Neuronal stem cell (in vitro differentiated cells): ENCODE results near the gene MYADM.

Experiments used
- DNase-seq: peaks from one replicate; pipeline ENCODE4 v3.0.0-alpha.2; 2013; ENCODE audit warnings: low spot score
- H2AFZ ChIP-seq: one replicate; pipeline ENCODE4 v1.6.1; 2013; ENCODE audit warnings: mild to moderate bottlenecking, low read length, inconsistent platforms
- H2AK5ac ChIP-seq: 2 replicates; pipeline ENCODE4 v1.6.1; 2013; ENCODE audit warnings: low read depth, mild to moderate bottlenecking, inconsistent platforms, low read length, moderate library complexity, mixed read lengths
- H2BK120ac ChIP-seq: 2 replicates; pipeline ENCODE4 v1.6.1; 2013; ENCODE audit warnings: low read depth, mild to moderate bottlenecking, inconsistent platforms, low read length, moderate library complexity, mixed read lengths
- H2BK12ac ChIP-seq: one replicate; pipeline ENCODE4 v1.6.1; 2013; ENCODE audit warnings: low read length, inconsistent platforms
- H2BK15ac ChIP-seq: 2 replicates; pipeline ENCODE4 v1.6.1; 2013; ENCODE audit warnings: mild to moderate bottlenecking, low read length, inconsistent platforms, mixed read lengths
- H2BK5ac ChIP-seq: one replicate; pipeline ENCODE4 v1.6.1; 2013; ENCODE audit warnings: inconsistent platforms, mild to moderate bottlenecking, low read length, moderate library complexity
- H3K14ac ChIP-seq: one replicate; pipeline ENCODE4 v1.6.1; 2013; ENCODE audit warnings: low read length, inconsistent platforms
- H3K18ac ChIP-seq: 2 replicates; pipeline ENCODE4 v1.6.1; 2013; ENCODE audit warnings: low read length, inconsistent platforms
- H3K23ac ChIP-seq: 2 replicates; pipeline ENCODE4 v1.6.1; 2013; ENCODE audit warnings: low read depth, mild to moderate bottlenecking, mixed read lengths, low read length, inconsistent platforms; ENCODE audit not compliant: poor library complexity
- H3K27ac ChIP-seq: replicated peaks from 3 replicates; pipeline ENCODE4 v1.5.1; 2013; ENCODE audit warnings: low read length, inconsistent platforms
- H3K27me3 ChIP-seq, 3 experiments: 2 replicates each; pipeline ENCODE4 v1.6.1; 2013; ENCODE audit warnings: low read length in 3 of 3, mild to moderate bottlenecking in 2 of 3, inconsistent platforms in 1 of 3, low read depth in 1 of 3, mixed read lengths in 1 of 3, moderate library complexity in 1 of 3; ENCODE audit not compliant: control insufficient read depth in 3 of 3, insufficient read depth in 3 of 3
- H3K36me3 ChIP-seq, 2 donors: replicated peaks in 1 of 2; 2 replicates each; pipeline ENCODE4 v1.6.1; 2013; ENCODE audit warnings: low read length in 2 of 2; ENCODE audit not compliant: control insufficient read depth in 2 of 2, insufficient read depth in 2 of 2
- H3K4ac ChIP-seq: 2 replicates; pipeline ENCODE4 v1.6.1; 2013; ENCODE audit warnings: inconsistent platforms, mild to moderate bottlenecking, low read length, moderate library complexity
- H3K4me1 ChIP-seq, 2 donors: 1 replicate in 1 of 2; 2 replicates in 1 of 2; pipeline ENCODE4 v1.6.1; 2013; ENCODE audit warnings: low read length in 2 of 2, low read depth in 1 of 2; ENCODE audit not compliant: control insufficient read depth in 2 of 2, insufficient read depth in 1 of 2
- H3K4me2 ChIP-seq: one replicate; pipeline ENCODE4 v1.6.1; 2013; ENCODE audit warnings: mild to moderate bottlenecking, low read length, inconsistent platforms; ENCODE audit not compliant: insufficient read depth, poor library complexity, severe bottlenecking
- H3K4me3 ChIP-seq, 2 donors: 2 replicates each; pipeline ENCODE4 v1.5.1; 2013; ENCODE audit warnings: low read length in 2 of 2, mild to moderate bottlenecking in 2 of 2, inconsistent platforms in 1 of 2, moderate library complexity in 1 of 2
- H3K79me1 ChIP-seq: one replicate; pipeline ENCODE4 v1.6.1; 2013; ENCODE audit warnings: low read depth, mild to moderate bottlenecking, inconsistent platforms, low read length, moderate library complexity
- H3K9ac ChIP-seq: one replicate; pipeline ENCODE4 v1.6.1; 2013; ENCODE audit warnings: mild to moderate bottlenecking, low read depth, low read length, inconsistent platforms; ENCODE audit not compliant: poor library complexity
- H3K9me3 ChIP-seq, 2 donors: replicated peaks in 1 of 2; 2 replicates each; pipeline versions ENCODE3 to v1.6.1; 2013; ENCODE audit warnings: low read length in 2 of 2, mild to moderate bottlenecking in 2 of 2, inconsistent platforms in 1 of 2, low read depth in 1 of 2, mixed read lengths in 1 of 2, moderate library complexity in 1 of 2; ENCODE audit not compliant: control insufficient read depth in 2 of 2, insufficient read depth in 1 of 2
- H4K8ac ChIP-seq: one replicate; pipeline ENCODE4 v1.6.1; 2013; ENCODE audit warnings: low read depth, mild to moderate bottlenecking, inconsistent platforms, low read length, moderate library complexity
- H4K91ac ChIP-seq: one replicate; pipeline ENCODE4 v1.6.1; 2013; ENCODE audit warnings: low read length, low read depth, mild to moderate bottlenecking, inconsistent platforms; ENCODE audit not compliant: poor library complexity
- WGBS, 2 donors: extraction: QIAGEN DNeasy Blood & Tissue Kit; methylation state at CpG; one replicate each; pipeline ENCODE4 v1.1.7; 2013; ENCODE audit warnings: missing lambda C conversion rate in 2 of 2, mixed read lengths in 1 of 2; ENCODE audit not compliant: insufficient read length in 2 of 2, insufficient replicate concordance in 1 of 2; ENCODE audit errors: extremely low coverage in 2 of 2; 5-methylcytosine and 5-hydroxymethylcytosine counted together

Gene MYADM

GRCh38 chr19:53909471-53910169, 41.9 kb downstream of the MYADM start:
- Histone ChIP-seq H3K4me2 (peak overlapping the region; percentile 77), H2BK5ac (peak overlapping the region; percentile 47), H2BK15ac (peak overlapping the region; percentile 83), H3K4ac (no peak overlapping the region), H4K8ac (no peak overlapping the region), H3K23ac (peak overlapping the region; percentile 34), H2BK120ac (peak overlapping the region; percentile 44), H3K27me3 (peaks cover 0 to 25% (median 3%) of the 10 kb centered on the region in 3 experiments), H3K14ac (no peak overlapping the region), H3K79me1 (peaks cover 3% of the 10 kb centered on the region), H4K91ac (no peak overlapping the region), H3K36me3 (peaks cover 8 to 24% of the 10 kb centered on the region in 2 donors), H3K4me1 (peaks cover 10 to 14% of the 10 kb centered on the region in 2 donors), H2AK5ac (peak overlapping the region; percentile 79), H3K18ac (peak overlapping the region; percentile 98), H3K27ac (peak overlapping the region; percentile 62), H3K9ac (peak overlapping the region; percentile 96), H3K4me3 (peak overlapping the region; percentile 90 to 95), H3K9me3 (no peaks in the 10 kb centered on the region), H2BK12ac (no peak overlapping the region), H2AFZ (peak overlapping the region; percentile 88)
- DNase-seq: peak; percentile 35
- no CpG with 5 or more reads among the region's 47 CpGs for WGBS, 2 donors

GRCh38 chr19:53910170-53910518, 42.5 kb downstream of the MYADM start:
- peak overlapping the region; percentile 88 for H2AFZ ChIP-seq
- H3K9me3 ChIP-seq: no peaks in the 10 kb centered on the region
- no peak overlapping the region for H2BK120ac ChIP-seq
- H3K36me3 ChIP-seq: peaks cover 11 to 29% of the 10 kb centered on the region in 2 donors
- H3K79me1 ChIP-seq: peaks cover 3% of the 10 kb centered on the region
- peak overlapping the region; percentile 77 for H3K4me2 ChIP-seq
- no peak overlapping the region for H2BK15ac ChIP-seq
- peaks cover 10 to 14% of the 10 kb centered on the region in 2 donors for H3K4me1 ChIP-seq
- no peak overlapping the region for H4K91ac ChIP-seq
- DNase-seq: peak; percentile 53
- H2BK5ac ChIP-seq: no peak overlapping the region
- H4K8ac ChIP-seq: no peak overlapping the region
- no peak overlapping the region for H3K4ac ChIP-seq
- H3K23ac ChIP-seq: no peak overlapping the region
- H3K27ac ChIP-seq: peak overlapping the region; percentile 62
- peak overlapping the region; percentile 79 for H2AK5ac ChIP-seq
- H3K4me3 ChIP-seq: peak overlapping the region; percentile 90 to 95
- no peak overlapping the region for H2BK12ac ChIP-seq
- H3K9ac ChIP-seq: peak overlapping the region; percentile 82
- peaks cover 0 to 22% (median 3%) of the 10 kb centered on the region in 3 experiments for H3K27me3 ChIP-seq
- no CpG with 5 or more reads among the region's 13 CpGs for WGBS, 2 donors
- H3K14ac ChIP-seq: no peak overlapping the region
- peak overlapping the region; percentile 98 for H3K18ac ChIP-seq

- WGBS, 2 donors: no CpG with 5 or more reads among the region's 18 CpGs
- Histone ChIP-seq H4K91ac (no peak overlapping the region), H2AFZ (no peak overlapping the region), H4K8ac (no peak overlapping the region), H3K4me1 (peaks cover 8 to 9% of the 10 kb centered on the region in 2 donors), H3K36me3 (peaks cover 23 to 53% of the 10 kb centered on the region in 2 donors), H3K14ac (no peak overlapping the region), H3K4me2 (no peak overlapping the region), H3K23ac (peak overlapping the region; percentile 3), H3K79me1 (peaks cover 6% of the 10 kb centered on the region), H3K9ac (no peak overlapping the region), H2BK15ac (no peak overlapping the region), H2AK5ac (no peak overlapping the region), H3K4me3 (no peak overlapping the region), H2BK12ac (no peak overlapping the region), H2BK5ac (no peak overlapping the region), H2BK120ac (no peak overlapping the region), H3K27ac (no peak overlapping the region), H3K27me3 (peaks cover 0 to 4% (median 0%) of the 10 kb centered on the region in 3 experiments), H3K18ac (peak overlapping the region; percentile 25), H3K4ac (no peak overlapping the region), H3K9me3 (no peaks in the 10 kb centered on the region)
- DNase-seq: no peak
These were observed 45.0 kb downstream of the MYADM start for GRCh38 chr19:53912653-53913052.

- H3K4me3 ChIP-seq: no peak overlapping the region
- H4K91ac ChIP-seq: no peak overlapping the region
- H4K8ac ChIP-seq: no peak overlapping the region
- H3K4me2 ChIP-seq: no peak overlapping the region
- no peak overlapping the region for H3K18ac ChIP-seq
- no peak overlapping the region for H3K27ac ChIP-seq
- H2BK15ac ChIP-seq: no peak overlapping the region
- DNase-seq: no peak
- H3K9ac ChIP-seq: no peak overlapping the region
- no peaks in the 10 kb centered on the region for H3K27me3 ChIP-seq
- no peaks in the 10 kb centered on the region for H3K9me3 ChIP-seq
- no peak overlapping the region for H2BK120ac ChIP-seq
- H2AK5ac ChIP-seq: no peak overlapping the region
- peaks cover 33 to 69% of the 10 kb centered on the region in 2 donors for H3K36me3 ChIP-seq
- WGBS, 2 donors: no CpG with 5 or more reads among the region's 8 CpGs
- no peak overlapping the region for H3K4ac ChIP-seq
- no peak overlapping the region for H2AFZ ChIP-seq
- H3K79me1 ChIP-seq: peaks cover 6% of the 10 kb centered on the region
- no peak overlapping the region for H3K14ac ChIP-seq
- H3K23ac ChIP-seq: no peak overlapping the region
- H2BK5ac ChIP-seq: no peak overlapping the region
- no peak overlapping the region for H2BK12ac ChIP-seq
- peaks cover 4 to 5% of the 10 kb centered on the region in 2 donors for H3K4me1 ChIP-seq
These were observed 47.3 kb downstream of the MYADM start for GRCh38 chr19:53915000-53915399.
